Kidney capillary endothelial cell (primary cell): ENCODE results near the gene SLC22A1.
"Not testable (repeated sequence)": the region's sequence is repeated elsewhere in the genome, so short reads cannot be mapped to it uniquely, and the experiment has no call there.

Source experiments
- DNase-seq: peaks from one replicate; pipeline ENCODE4 v3.0.0-alpha.2; 2018; ENCODE audit warnings: low spot score

SLC22A1 gene

GRCh38 chr6:160121558-160121957 lies at the start of gene SLC22A1:
SLC22A1 (plus strand) TSS chr6:160121815; CDS start chr6:160121936, 121 bp downstream.
- no peak for DNase-seq

DNA sequence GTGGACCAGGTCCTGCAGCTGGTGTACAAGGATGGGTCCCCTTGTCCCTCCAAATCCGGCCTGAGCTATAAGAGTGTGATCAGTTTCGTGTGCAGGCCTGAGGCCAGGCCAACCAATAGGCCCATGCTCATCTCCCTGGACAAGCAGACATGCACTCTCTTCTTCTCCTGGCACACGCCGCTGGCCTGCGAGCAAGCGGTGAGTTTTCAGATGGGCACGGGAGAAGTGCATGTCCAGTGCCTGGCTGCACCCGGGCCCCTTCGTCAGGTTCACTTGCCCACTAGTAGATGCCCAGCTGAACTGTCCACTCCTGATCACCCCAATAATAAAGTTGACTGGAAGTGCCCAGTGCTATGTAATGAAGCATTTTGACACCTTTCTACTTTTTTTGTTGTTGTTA lies 48.3 kb upstream of the SLC22A1 start:
- DNase-seq = no peak

DNA sequence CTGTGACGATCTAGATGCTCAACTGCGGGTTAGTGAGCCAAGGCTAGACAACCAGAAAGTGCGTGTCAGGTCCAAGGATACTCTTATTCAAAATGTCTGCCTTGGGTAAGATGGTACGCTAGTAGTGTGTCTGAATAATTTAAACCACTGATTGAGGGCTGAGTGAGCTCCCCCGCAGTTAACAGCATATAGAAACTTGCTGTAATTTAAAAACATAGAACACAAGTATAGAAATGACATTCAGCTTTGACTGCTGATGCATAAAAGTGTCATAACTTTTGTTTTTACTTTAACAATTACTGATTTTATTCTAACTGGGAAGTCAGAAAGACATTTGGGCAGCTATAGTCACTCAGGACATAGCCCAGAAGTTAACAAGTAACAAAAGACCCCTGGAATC lies 45.6 kb upstream of the SLC22A1 start:
- no peak for DNase-seq

GRCh38 chr6:160077024-160077423 lies 44.6 kb upstream of the SLC22A1 start:
- DNase-seq = no peak

GRCh38 chr6:160077526-160077925 lies 44.1 kb upstream of the SLC22A1 start:
- no peak for DNase-seq

DNA sequence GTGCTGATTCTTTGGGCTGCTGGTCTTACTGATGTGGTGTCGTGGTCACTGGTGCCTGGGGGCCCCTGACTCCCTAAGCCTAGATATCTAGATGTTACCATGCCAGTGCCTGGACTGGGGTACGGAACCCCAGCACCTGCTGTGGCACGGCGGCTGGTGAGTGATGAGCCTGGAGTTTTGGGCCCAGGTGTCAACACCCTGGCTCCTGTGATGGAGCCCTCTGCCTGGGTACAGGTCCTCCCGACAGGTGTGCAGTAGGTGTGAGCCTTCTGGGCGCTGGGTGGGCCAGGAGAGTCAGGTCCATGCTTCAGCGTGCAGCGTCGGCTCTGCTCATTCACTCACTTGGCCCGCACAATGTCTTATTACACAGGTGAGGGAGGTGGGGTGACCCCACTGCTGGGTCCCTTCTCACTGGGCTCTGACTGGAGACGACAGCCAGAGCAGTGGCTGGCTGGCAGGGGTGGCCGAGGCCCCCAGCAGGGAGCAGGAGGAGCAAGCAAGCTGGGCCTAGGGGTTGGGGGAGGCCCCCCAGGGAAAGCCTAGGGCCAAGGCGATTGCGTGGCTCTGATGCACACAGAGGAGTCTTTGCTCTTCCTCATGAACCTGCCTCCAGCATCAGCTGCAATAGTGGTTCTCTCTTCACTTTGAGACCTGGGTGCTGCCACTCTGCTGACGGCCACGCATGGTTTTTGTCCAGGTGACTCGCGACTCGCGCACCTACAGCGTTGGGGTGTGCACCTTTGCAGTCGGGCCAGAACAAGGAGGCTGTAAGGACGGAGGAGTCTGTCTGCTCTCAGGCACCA lies 42.5 kb upstream of the SLC22A1 start:
- no peak for DNase-seq

DNA sequence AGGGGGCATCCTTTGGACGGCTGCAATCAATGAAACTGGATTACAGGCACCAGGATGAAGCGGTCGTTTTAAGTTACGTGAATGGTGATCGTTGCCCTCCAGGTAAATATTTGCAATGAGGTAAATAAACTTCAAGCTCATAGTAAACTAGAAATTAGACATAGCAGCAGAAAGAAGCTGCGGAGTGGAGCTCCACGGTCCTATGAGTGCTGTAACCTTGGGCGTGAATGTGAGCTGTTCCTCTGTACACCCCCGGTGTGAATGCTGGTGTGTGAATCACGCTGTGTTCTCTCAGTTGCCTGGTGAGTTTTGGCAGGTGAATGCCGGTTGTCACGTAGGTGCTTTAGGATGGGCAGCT lies 42.0 kb upstream of the SLC22A1 start:
- DNase-seq = no peak

- DNase-seq = no peak
Observed at GRCh38 chr6:160080097-160080496, 41.5 kb upstream of the SLC22A1 start.

DNA sequence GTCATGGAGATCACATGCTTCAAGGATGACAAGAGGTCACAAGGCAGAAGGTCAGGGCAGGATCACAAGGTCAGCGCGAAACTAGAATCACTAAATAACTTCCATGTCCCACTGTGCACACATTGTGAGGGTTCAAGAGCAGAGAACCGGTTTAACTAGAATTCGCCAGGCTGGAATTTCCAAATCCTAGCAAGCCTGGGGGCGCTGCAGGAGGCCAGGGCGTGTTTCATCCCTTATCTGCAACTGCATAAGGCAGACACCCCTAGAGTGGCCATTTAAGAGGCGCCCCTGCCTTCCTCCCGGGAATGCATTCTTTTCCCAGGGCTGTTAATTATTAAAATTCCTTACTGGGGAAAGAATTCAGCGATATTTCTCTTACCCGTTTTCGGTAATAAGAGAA lies 40.2 kb upstream of the SLC22A1 start:
- no peak for DNase-seq

- DNase-seq = no peak
Observed at GRCh38 chr6:160082627-160083026, 39.0 kb upstream of the SLC22A1 start.

- DNase-seq = no peak
Observed at GRCh38 chr6:160084198-160084776, 37.3 kb upstream of the SLC22A1 start.

DNA sequence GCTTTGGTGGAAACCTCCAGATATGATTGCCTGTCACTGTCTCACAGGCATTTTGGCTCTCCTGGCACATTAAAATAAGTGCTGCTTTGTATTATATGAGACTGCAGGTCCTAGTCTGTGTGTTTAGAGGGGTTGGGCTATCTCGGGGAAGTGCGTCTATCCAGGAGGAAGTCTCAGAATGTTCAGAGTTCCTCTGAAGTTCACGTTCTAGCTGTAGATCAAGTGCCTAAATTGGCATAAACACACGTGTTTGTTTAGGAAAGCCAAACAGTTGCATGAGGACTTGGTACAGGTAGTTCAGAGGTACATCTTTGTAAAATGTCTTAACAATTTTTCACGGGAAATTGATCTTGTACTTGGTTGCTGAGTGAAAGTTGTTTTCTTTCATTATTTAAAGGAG lies 36.4 kb upstream of the SLC22A1 start:
- DNase-seq = no peak

GRCh38 chr6:160085713-160086505 lies 35.7 kb upstream of the SLC22A1 start:
- DNase-seq = no peak

DNA sequence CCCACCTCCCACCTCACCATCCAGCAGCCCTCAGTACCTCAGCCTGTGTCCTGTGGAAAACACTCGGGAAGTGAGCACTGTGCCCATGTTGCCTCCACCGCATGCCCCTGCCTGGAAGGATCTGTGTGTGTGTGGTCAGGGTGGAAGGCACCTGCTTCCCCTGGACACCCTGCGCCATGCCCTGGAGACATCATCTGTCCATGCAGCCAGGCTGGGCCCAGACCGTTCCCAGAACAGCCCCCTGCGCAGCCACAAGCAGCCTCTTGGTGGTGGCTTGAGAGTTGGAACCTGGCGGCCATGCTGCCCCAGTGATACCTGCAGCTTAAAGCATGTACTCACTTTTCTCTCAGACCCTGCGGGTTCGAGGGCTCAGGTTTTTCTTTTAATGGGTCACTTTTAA lies 34.9 kb upstream of the SLC22A1 start:
- no peak for DNase-seq

DNA sequence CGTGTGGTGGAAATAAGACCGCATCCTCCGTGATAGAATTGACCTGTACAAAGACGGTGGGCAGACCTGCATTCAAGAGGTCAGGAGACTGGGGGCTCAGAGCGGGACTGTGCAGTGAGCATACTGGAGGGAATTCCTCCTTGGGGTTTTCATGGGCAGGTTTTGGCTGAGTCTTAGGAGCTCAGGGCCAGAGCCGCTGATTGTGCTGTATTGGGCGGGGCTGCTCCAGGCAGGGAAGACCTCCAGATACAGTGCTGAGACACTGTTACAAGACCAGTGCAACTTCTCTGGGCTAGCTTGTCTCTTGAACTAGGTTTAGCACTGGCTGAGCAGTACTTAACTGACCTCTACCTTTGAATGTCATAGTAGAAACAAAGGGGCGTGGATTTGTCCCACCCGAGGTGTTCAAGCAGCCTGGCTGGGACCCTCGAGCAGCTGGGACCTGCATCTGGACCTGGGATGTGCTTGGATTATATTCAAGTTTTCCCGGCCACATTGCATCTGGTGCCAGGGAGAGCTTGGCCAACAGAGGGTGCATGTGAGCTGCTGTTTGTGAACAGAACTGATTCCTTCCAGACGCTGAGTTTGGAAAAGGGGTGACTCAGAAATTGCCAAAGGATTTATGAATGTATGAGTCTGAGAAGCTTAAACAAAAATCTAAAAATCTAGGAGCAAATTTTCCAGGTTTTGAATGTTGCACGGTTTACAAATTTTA lies 33.4 kb upstream of the SLC22A1 start:
- peak; percentile 43 for DNase-seq

- no peak for DNase-seq
Observed at GRCh38 chr6:160088784-160089533, 32.7 kb upstream of the SLC22A1 start.

DNA sequence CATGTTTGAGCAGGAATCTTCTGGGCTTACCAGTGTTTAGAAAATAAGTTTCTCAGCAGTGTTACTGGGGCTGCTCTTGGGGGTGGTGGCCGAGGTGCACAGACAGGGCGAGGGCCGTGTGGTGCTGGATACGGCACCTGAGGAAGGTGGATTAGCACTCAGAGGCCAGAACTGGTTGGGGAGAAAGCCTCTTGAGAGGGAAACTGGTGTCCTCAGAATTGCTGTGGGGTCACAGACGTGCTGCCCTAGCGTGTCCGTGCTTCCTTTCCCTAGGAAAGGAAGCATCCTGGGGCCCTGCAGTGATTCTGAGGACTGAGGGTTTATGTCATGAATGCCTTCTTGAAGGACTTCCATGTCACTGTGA lies 32.1 kb upstream of the SLC22A1 start:
- no peak for DNase-seq

DNA sequence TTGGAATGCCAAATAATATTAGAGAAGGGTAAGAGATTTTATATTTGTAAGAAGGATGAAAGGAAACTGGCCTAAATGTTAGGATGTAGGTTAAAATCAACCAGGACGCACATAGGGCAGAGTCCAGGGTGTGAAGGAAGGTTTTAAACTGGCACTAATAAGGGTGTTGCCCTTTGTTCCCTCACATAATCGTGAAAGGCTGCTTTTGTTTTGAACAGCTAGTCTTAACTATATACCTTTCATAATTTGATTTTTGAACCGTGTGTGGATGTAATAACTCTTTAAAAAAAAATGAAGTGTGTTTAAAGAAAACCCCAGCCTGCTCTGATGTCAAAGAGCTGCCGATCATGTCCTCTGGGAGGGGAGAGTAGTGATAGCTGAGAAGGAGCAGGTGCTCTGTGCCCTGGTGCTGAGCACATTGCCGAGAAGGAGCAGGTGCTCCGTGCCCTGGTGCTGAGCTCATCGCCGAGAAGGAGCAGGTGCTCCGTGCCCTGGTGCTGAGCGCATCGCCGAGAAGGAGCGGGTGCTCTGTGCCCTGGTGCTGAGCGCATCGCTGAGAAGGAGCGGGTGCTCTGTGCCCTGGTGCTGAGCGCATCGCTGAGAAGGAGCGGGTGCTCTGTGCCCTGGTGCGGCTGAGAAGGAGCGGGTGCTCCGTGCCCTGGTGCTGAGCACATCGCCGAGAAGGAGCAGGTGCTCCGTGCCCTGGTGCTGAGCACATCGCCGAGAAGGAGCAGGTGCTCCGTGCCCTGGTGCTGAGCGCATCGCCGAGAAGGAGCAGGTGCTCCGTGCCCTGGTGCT lies 31.0 kb upstream of the SLC22A1 start:
- DNase-seq = not testable (repeated sequence)

DNA sequence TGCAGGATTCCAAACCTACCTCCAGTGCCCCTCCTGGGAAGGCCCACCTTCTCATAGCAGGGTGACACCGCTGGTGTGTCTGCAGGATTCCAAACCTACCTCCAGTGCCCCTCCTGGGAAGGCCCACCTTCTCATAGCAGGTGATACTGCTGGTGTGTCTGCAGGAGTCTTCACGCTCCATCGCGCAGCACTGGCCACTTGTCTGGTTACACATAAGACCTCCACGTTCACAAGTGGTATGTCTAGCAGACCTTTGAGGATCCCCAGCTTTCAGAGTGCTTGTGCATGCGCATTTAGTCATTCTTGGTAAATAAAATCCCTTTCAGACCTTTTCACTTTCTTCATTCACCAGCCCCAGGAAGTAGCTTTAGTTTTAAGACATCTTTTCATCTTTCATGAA lies 29.4 kb upstream of the SLC22A1 start:
- not testable (repeated sequence) for DNase-seq

DNA sequence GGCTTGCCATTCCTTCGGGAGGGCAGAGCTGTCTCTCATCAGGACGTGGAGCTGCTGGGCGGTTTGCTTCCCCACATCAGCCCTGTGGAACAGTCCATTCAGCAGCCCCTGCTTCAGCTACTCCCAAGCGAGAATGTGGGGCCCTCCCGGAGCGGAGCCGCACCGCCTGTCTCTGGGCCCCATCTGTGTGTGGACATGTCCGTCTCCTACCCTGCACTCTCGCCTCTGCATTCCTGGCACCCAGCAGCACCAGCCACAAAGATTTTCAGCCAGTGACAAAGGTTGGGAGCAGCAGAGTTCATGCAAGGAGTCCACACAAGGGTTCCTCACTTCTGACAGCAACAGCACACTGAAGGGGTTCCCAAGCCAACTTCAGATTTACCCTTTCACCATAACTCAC lies 29.0 kb upstream of the SLC22A1 start:
- DNase-seq = no peak

DNA sequence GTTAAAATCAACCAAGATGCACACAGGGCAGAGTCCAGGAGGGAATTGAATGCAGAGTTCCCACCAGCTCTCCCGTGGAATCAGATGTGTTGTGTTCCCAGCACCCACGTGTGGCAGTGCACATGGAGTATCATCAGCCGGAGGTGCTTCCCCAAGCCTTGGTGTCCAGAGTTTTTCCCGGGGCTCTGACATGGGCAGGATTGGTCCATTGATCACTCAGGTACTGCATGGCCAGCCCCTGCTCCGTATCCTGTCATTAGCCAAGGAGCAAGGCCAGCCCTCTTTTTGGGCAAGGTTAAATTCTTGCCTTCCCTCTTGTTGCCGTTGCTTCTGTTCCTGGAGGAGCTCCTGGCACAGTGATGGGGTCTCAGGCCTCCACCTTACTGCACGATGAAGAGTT lies 28.6 kb upstream of the SLC22A1 start:
- no peak for DNase-seq
